Left kidney (tissue), 8 donors: Measurements from ENCODE around the gene CDC14B. TPM values are rescaled to one million over a fixed set of nuclear protein-coding genes. Genes with fewer than 3 reads are reported as not detected.

ENCODE experiments used
- DNase-seq: peaks from one replicate; pipeline ENCODE4 v3.0.0-alpha.2; 2013
- long read RNA-seq, 8 donors: transcript quantifications; one replicate each; lab custom pipeline, GENCODE V29; 2026
- polyA plus RNA-seq: library from polyadenylated mRNA; unstranded; fragments of 120-200 nt; gene quantifications from one replicate; pipeline ENCODE4 v1.2.1, GENCODE V29; 2013; ENCODE audit not compliant: insufficient read length

The CDC14B gene
- 34.3 TPM for polyA plus RNA-seq
- long read RNA-seq, donor 1, full-length matches to known transcripts: 3 of 3 reads
- long read RNA-seq, donor 1, partial matches to known transcripts: 0 of 3 reads
- long read RNA-seq, donor 1, other reads (novel, unspliced or antisense): 0 of 3 reads
- long read RNA-seq, donor 2, full-length matches to known transcripts: 5 of 5 reads
- long read RNA-seq, donor 2, partial matches to known transcripts: 0 of 5 reads
- long read RNA-seq, donor 2, other reads (novel, unspliced or antisense): 0 of 5 reads
- long read RNA-seq, donor 3, full-length matches to known transcripts: 5 of 5 reads
- long read RNA-seq, donor 3, partial matches to known transcripts: 0 of 5 reads
- long read RNA-seq, donor 3, other reads (novel, unspliced or antisense): 0 of 5 reads
- long read RNA-seq, donor 4: 0 reads
- long read RNA-seq, donor 5, full-length matches to known transcripts: 5 of 69 reads
- long read RNA-seq, donor 5, partial matches to known transcripts: 38 of 69 reads
- long read RNA-seq, donor 5, other reads (novel, unspliced or antisense): 26 of 69 reads
- long read RNA-seq, donor 6, full-length matches to known transcripts: 5 of 5 reads
- long read RNA-seq, donor 6, partial matches to known transcripts: 0 of 5 reads
- long read RNA-seq, donor 6, other reads (novel, unspliced or antisense): 0 of 5 reads
- long read RNA-seq, donor 7, full-length matches to known transcripts: 4 of 4 reads
- long read RNA-seq, donor 7, partial matches to known transcripts: 0 of 4 reads
- long read RNA-seq, donor 7, other reads (novel, unspliced or antisense): 0 of 4 reads
- long read RNA-seq, donor 8: 0 reads

- DNase-seq: peak; percentile 95
Observed at GRCh38 chr9:96619491-96620180, at the start of gene CDC14B. Gene CDC14B, minus strand, starts transcription at chr9:96619843. Its CDS starts 465 bp downstream, at chr9:96619378.

GRCh38 chr9:96668868-96669534 lies 49.4 kb upstream of the CDC14B start:
- DNase-seq: no peak

- no peak for DNase-seq
Observed at GRCh38 chr9:96667363-96667728, 47.7 kb upstream of the CDC14B start.

GRCh38 chr9:96666653-96667362 lies 47.2 kb upstream of the CDC14B start:
- DNase-seq: peak; percentile 39

- DNase-seq: no peak
Observed at GRCh38 chr9:96665789-96666188, 46.1 kb upstream of the CDC14B start.

DNA sequence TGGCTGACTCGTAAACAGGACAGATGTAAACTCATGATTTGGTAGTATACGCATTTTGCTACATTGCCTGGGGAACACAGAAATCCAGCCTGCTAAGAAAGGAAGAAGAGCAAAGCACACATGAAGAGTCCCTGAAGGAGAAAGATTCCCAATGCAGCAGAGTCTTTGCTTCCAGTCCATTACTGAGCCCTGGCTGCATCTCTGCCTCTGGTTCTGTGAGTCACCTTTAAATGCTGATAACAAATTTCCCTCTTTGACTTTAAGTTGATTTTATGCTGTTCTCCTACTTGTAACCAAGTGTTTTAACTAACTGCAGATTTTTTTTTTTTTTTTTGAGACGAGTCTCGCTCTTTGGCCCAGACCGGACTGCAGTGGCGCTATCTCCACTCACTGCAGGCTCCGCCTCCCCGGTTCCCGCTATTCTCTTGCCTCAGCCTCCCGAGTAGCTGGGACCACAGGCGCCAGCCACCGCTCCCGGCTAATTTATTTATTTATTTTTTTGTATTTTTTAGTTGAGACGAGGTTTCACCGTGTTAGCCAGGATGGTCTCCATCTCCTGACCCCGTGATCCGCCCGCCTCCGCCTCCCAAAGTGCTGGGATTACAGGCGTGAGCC lies 44.0 kb upstream of the CDC14B start:
- DNase-seq: no peak

DNA sequence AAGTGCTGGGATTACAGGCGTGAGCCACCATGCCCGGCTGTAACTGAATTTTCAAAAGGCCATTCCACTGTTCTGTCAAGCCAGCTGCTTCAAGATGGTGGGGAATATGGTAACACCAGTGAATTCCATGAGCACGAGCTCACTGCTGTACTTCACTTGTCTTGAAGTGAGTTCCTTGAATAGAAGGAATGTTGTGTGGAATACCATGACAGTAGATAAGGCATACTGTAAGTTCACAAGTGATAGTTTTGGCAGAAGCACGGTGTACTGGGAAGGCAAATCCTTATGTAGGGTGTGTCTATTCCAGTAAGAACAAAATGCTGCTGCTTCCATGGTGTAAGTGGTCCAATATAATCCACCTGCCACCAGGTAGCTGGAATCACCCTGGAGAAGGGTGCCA lies 42.1 kb upstream of the CDC14B start:
- no peak for DNase-seq

GRCh38 chr9:96660692-96661248 lies 41.1 kb upstream of the CDC14B start:
- no peak for DNase-seq

DNA sequence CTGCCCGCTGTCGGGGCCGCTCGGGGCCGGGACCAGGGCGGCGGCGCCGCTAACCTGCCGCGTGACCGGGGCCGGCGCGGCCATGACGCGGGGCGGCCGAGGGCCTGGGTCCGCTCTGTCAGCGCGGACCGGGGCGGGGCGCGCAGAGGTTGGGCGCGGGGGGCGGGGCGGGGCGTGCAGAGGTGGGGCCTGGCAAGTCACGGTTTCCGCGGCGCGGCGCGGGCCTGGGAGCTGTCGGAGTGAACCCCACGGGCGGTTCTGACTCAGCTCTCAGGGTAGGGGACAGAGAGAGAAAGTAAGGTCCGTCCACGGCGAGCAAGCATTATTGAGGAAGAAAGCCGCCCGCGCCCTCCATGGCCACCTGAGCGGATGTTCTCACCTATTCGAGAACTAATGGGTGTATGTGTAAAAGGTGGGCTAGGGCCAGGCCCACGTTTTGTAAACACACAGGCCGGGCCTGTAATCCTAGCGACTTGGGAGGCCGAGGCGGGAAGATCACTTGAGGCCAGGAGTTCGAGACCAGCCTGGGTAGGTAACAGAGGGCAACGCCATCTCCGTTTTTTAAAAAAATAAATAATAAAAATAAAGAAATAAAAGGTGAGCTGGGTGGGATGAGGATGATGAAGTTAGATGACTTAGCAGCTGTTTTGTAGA lies 35.7 kb upstream of the CDC14B start, which contains the start of gene PRXL2C:
Gene PRXL2C (minus strand): TSS at position 120 of the 654 bp plus-strand sequence. CDS start 36 bp downstream, at position 84.
- DNase-seq: peak; percentile 40

DNA sequence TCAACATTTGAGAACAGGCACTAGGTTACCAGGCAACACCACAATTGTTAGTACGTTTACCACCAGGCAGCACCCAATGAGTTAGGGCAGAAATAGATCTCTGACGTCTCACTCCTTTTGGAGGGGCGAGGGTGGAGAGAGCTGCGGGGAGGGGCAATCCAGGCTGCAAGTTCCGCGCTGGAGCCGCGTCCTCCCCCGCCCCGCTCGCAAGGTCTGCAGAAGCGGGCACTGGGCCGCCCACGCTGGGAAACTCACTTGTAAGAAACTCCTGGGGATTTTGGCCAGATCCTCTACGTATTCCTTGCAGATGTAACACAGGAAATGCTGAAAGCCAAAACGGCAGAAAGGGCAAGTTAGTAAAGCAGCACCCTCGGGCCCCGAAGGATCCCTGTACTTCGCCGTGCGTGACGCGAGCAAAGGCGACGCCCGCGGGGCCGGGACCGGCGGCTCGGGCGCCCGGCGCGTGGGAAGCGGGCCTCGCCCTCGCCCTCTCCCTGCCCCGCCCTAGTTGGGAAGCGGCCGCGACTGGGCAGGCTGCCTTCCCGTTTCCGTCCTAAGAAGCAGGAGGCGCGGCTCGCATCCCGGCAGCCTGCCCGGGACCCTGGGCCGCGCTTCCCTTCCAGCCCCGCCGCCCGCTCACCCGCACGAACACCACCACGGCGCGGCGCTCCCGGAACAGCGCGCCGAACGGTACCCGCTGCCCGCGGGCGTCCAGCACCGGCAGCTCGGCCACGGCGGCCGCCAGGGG lies 35.0 kb upstream of the CDC14B start:
- peak; percentile 61 for DNase-seq

DNA sequence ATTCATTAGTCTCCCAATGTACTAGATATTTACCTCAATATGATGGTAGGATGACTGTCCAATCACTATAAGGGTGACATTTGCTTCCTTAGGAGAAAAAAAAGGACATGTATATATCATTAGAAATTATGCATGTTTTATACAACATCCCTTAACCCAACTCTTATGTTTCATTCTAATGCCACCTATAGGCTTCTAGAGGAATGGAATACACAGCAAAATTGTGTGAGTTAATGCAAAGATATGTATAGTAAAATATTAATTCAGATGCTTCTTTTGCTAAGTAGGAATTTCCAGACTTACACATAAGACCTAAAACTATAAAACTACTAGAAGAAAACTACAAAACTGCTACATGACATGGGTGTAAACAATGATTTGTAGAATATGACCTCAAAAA lies 32.0 kb upstream of the CDC14B start:
- no peak for DNase-seq

DNA sequence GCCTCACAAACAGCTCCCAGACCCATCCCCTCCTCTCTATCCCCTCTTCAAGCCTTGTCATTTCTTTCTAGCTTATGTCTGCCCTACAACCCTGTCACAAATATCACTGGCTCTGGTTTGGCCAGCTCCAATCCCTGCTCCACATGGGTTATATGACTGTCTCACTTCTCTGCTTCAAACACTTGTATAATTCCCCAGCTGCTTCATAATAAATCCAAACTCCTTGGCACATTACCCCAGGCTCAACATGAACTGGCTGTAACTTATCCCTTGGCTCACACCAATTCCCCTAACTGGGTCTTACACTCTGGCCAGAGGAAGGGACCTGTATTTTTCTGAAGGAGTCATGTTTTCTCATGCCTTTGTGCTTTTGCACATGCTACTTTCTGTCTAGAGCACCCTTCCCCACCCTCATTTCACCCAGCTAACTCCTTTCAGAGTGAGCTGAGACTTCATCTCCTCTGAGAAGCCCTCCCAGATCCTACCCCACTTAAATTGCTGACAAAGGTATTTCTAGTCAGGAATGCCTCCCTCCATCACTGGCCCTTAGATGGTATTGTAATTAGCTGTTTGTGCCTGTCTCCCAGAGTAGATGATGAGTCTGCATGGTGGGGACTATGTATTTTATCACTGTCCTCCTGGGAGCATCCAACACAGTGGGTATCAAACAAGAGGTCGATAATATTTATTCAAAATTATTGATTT lies 30.1 kb upstream of the CDC14B start:
- no peak for DNase-seq

DNA sequence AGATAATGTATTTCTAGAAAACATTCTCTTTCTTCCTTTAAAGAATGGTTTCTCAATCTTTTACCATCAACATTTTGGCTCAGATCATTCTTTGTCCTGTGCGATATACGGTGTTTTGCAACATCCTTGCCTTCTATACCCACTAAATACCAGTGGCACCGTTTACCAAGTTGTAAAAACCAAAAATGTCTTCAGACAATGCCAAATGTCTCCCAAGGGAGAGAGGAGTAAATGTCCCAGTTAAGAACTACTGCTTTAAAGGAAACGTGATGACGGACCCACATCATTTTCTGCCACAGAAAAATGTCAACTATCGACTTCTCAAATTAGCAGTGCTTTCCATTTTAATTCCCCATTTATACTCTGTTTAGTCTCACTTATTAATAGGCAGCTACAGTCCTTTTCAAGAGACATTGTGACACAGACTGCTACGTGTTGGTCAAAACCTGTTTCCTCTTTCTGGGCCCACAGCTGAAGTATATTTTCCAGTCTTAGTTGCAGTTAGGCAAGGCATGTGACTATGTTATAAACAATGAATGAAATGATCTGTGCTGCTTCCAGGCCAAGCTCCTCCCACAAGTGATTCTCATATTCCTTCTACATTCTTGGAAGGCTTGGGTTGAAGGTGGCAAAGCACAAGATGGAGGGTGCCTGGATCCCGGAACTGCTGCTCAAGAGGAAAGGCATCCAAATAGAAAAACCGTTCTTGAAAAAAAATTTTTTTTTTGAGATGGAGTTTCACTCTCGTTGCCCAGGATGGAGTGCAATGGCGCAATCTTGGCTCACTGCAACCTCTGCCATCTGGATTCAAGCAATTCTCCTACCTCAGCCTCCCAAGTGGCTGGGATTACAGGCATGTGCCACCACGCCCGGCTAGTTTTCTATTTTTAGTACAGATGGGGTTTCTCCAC lies 26.7 kb upstream of the CDC14B start:
- no peak for DNase-seq

DNA sequence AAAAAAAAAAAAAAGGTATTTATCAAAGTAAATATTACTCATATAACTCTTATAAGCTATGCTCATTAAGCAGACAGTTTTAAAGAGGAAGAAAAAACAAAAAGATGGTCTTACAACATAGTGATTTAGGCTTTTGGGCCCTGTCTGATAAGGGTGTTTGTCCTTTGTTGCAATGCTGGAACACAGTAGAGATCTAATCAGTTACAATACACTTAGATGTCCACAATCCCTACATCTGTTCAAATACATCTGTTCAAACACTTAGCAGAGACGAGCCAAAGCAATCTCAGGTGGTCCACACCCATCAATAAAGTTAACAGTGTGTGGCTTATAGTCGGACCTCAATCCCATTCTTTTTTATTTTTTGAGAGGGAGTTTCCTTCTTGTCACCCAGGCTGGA lies 24.5 kb upstream of the CDC14B start:
- DNase-seq: no peak

- DNase-seq: no peak
Observed at GRCh38 chr9:96641514-96641913, 21.9 kb upstream of the CDC14B start.

- no peak for DNase-seq
Observed at GRCh38 chr9:96638606-96639364, 19.1 kb upstream of the CDC14B start.

DNA sequence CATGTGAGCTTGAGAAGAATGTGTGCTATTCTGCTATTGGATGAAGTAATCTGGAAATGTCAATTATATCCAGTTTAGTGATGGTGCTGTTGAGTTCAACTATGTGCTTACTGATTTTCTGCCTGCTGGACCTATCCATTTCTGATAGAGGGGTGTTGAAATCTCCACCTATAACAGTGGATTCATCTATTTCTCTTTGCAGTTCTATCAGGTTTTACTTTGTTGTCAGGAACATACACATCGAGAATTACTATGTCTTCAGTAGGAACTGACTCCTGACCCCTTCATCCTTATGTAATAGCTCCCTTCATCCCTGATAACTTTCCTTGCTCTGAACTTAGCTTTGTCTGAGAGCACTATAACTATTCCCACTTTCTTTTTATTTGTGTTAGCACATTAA lies 16.7 kb upstream of the CDC14B start:
- no peak for DNase-seq
